GM10248 (cell line): ENCODE data around the gene DHRS1.

Experiments
- CTCF ChIA-PET: fragments of 300-600 bp; sonication (Branson Sonifier 250); formaldehyde crosslinking; extraction: SDS; loops from one replicate; lab custom pipeline; 2021; ENCODE audit warnings: antibody characterized with exemption; lab: Yijun Ruan, JAX
- POLR2A ChIA-PET: fragments of 350-650 bp; sonication (Branson Sonifier 250); formaldehyde crosslinking; extraction: SDS; loops from one replicate; lab custom pipeline; 2020; ENCODE audit warnings: antibody characterized with exemption; lab: Yijun Ruan, JAX
- DNase-seq: peaks from one replicate; pipeline ENCODE4 v3.0.0; 2012; ENCODE audit errors: extremely low spot score
- TF ChIP-seq, protein P1 (sequence below): IDR thresholded peaks from 2 replicates; pipeline ENCODE4 v1.5.1; 2012; ENCODE audit warnings: mild to moderate bottlenecking, low read depth; ENCODE audit errors: extremely low read depth, missing control alignments, control extremely low read depth

The DHRS1 gene

DNA sequence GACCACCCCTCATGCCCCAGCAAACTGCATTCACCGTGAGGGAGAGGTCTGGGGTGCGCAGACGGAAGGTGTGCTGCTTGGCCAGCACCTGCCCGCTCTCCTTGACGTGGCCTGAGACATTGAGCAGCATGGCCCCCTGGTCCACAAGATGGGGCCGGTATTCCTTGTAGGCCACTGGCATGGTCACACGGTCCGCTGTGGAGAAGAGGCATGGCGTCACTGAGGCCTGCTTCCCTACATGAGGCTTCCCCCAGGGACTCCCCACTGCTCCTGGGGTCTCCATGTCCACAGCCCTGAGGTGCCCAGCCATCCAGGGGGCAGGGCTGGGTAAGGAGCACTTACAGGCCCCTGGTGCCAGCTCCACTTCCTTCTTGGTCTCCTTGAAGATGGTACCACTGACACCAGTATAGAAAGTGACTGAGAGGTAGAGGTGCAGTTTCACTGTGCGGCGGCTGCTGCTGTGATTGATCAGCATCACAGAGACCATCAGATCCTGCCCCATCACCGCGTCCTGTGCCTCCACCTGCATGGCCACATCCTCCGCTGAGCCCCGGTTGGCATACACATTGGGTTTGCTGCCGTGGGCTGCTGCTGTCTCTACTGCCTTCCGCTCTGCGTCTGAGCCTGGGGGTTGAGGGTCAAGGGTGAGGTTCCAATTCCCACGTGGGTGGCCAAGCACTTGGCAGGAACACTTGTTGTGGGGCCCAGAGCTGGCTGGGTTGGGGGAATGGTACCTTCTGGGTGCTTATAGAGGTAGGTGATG is 44.8 kb downstream of the DHRS1 start:
- DNase-seq: no peak
- ChIA-PET POLR2A (no interaction called here), CTCF (interaction anchor here (1.1 to 2.7 kb wide), 4 partner anchors 12 to 53 kb away, joined by 4 to 11 read pairs (median 8); partner anchors contain the start of genes CIDEB and TINF2)
- TF ChIP-seq, protein P1, sequence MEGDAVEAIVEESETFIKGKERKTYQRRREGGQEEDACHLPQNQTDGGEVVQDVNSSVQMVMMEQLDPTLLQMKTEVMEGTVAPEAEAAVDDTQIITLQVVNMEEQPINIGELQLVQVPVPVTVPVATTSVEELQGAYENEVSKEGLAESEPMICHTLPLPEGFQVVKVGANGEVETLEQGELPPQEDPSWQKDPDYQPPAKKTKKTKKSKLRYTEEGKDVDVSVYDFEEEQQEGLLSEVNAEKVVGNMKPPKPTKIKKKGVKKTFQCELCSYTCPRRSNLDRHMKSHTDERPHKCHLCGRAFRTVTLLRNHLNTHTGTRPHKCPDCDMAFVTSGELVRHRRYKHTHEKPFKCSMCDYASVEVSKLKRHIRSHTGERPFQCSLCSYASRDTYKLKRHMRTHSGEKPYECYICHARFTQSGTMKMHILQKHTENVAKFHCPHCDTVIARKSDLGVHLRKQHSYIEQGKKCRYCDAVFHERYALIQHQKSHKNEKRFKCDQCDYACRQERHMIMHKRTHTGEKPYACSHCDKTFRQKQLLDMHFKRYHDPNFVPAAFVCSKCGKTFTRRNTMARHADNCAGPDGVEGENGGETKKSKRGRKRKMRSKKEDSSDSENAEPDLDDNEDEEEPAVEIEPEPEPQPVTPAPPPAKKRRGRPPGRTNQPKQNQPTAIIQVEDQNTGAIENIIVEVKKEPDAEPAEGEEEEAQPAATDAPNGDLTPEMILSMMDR: no peak

DNA sequence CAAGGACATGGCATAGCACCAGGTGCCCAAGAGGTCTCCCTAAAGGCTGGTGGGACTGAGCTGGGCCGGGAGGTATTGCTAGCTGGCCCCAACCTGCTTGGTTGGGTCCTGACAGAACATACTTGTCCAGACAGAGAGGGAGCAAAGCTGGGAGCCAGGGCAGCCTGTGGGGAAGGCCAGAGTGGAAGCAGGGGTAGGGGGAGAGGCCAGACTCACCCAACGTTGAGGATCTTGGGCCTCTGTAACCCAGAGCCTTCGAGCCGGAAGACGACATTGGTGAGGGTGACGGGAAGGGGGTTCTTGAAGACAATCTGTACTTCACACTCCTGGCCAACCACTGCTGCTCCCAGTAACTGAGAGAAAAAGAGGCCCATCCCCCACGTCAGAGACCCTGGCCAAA is 45.6 kb downstream of the DHRS1 start:
- POLR2A ChIA-PET: no interaction called here
- TF ChIP-seq, protein P1: no peak
- no peak for DNase-seq
- CTCF ChIA-PET: interaction anchor here (0.6 to 4.3 kb wide), 6 partner anchors 12 to 54 kb away, joined by 3 to 36 read pairs (median 8); partner anchors contain the start of genes CIDEB, MDP1 and TINF2

DNA sequence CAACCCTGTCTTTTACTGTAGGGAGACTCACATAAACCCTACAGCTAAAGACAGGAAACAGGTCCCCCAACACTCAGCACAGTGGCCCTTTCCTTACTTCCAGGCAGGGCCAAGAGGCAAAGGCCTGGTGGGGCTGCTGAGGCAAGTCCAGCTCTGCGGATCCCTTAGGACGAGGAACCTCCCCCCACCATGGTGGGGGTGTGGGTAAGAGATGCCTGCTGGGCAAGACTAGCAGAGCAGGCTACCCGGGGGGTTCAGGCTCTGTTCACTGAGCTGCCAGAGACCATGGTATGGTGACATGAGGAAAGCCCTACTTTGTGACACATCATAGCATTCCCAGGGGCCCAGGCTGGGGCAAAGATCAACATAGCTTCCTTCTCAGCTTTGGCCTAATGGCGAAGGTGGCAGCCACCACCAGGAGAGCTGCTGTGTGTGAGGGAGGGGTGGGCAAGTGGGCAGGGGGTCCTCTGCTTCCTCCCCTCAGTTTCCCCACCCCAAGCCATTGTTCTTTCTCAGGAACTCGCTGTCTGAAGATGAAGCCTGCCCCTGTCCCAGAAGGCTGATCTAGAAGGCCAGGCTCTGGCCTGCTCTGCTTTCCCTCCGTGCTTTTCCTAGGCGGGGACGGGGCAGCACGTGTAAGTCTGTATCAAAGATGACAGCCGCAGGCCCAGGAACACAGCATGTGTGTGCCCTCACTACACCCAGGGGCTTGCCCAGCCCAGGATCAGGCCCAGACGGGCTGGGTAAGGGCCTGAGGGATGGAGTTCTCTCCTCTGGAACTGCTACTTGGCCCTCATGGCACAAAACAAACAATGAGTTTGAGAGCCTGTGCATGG is 47.1 kb downstream of the DHRS1 start:
- DNase-seq: no peak
- POLR2A ChIA-PET: interaction anchor here (0.7 to 0.9 kb wide), 2 partner anchors 9 to 24 kb away, joined by 3 to 5 read pairs; no protein-coding TSS in a partner anchor
- TF ChIP-seq, protein P1: no peak
- CTCF ChIA-PET: interaction anchor here (0.7 to 4.3 kb wide), 9 partner anchors 10 to 185 kb away, joined by 3 to 36 read pairs (median 11); partner anchors contain the start of genes CIDEB, DHRS1, MDP1 and NOP9

DNA sequence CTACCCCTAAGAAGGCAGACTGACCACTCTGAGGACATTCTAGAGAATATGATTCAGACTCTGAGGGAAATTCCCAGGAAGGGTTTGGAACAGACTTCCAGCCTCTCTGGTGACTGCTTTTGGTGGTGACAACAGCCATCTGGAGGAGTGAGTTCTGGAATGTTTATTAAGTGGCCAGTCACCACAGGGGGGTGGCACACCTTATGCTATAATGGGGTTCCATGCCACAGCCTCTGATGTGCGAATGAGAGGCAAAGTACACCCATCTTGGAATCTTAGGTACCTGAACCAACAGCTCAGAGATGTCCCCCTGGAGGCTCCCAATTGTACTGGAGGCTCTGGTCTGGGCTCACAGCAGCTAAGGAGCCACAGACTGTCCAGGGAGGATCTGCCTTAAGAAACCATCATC is 47.7 kb downstream of the DHRS1 start:
- CTCF ChIA-PET: interaction anchor here (0.7 to 4.3 kb wide), 9 partner anchors 10 to 185 kb away, joined by 3 to 36 read pairs (median 11); partner anchors contain the start of genes CIDEB, DHRS1, MDP1 and NOP9
- DNase-seq: no peak
- POLR2A ChIA-PET: interaction anchor here (0.7 to 0.9 kb wide), 2 partner anchors 9 to 25 kb away, joined by 3 to 5 read pairs; no protein-coding TSS in a partner anchor
- TF ChIP-seq, protein P1: no peak

DNA sequence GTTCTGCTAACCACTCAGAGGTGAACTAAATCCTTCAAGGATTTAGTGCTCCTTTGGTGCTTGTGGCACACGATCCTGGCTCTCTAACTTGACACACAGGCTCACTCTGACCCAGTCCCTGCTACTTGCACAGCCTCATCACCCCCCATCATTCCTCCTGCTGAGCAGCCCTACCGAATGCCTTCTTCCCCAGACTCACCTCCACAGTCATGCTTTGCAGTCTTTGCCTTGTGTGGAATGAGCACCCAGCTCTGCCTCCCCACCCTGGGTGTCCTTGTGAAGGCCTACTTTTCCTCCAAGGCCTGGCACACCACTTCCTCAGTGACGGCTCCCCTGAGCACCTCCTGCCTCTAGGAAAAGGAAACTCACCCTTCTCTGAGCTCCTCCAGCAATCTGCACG is 49.2 kb downstream of the DHRS1 start:
- ChIA-PET CTCF (interaction anchor here (1.1 to 4.3 kb wide), 8 partner anchors 8 to 57 kb away, joined by 3 to 36 read pairs (median 12); partner anchors contain the start of genes CIDEB, MDP1, RABGGTA and TINF2), POLR2A (no interaction called here)
- TF ChIP-seq, protein P1: no peak
- no peak for DNase-seq
